C4-2B (cell line): ENCODE data around the gene SYNPO2L.
A peak's percentile ranks its signal among the peaks of the same experiment; 100 is the strongest.
"Not testable (repeated sequence)": the region's sequence is repeated elsewhere in the genome, so short reads cannot be mapped to it uniquely, and the experiment has no call there.

Experiments used
- H3K27ac ChIP-seq: fragments of 450-650 bp; 2 replicates; pipeline ENCODE4 v1.5.1; 2017
- CTCF ChIP-seq: fragments of 450-650 bp; conservative IDR thresholded peaks from 2 replicates; pipeline ENCODE4 v1.5.1; 2017; ENCODE audit warnings: mild to moderate bottlenecking
- ZFX ChIP-seq: fragments of 450-650 bp; IDR thresholded peaks from 2 replicates; pipeline ENCODE4 v1.6.1; 2017

The SYNPO2L gene

GRCh38 chr10:73655990-73656298, at the start of gene SYNPO2L:
SYNPO2L (minus strand) TSS chr10:73656029; CDS start chr10:73655922, 107 bp downstream.
- no peak within 1 kb of the TSS for H3K27ac ChIP-seq
- TF ChIP-seq ZFX: no peak
- TF ChIP-seq CTCF: no peak

GRCh38 chr10:73703924-73704323, 48.1 kb upstream of the SYNPO2L start:
- not testable (repeated sequence) for H3K27ac ChIP-seq

GRCh38 chr10:73698819-73699218, 43.0 kb upstream of the SYNPO2L start:
- not testable (repeated sequence) for H3K27ac ChIP-seq

GRCh38 chr10:73697675-73698159, 41.9 kb upstream of the SYNPO2L start, which contains the start of gene AGAP5:
AGAP5 (minus strand) TSS chr10:73698109; CDS start chr10:73697755, 354 bp downstream.
- not testable (repeated sequence) for H3K27ac ChIP-seq

- H3K27ac ChIP-seq: not testable (repeated sequence)
Observed at GRCh38 chr10:73695302-73695701, 39.5 kb upstream of the SYNPO2L start.

- not testable (repeated sequence) for H3K27ac ChIP-seq
Observed at GRCh38 chr10:73690755-73691154, 34.9 kb upstream of the SYNPO2L start.

GRCh38 chr10:73689596-73689995, 33.8 kb upstream of the SYNPO2L start:
- H3K27ac ChIP-seq: not testable (repeated sequence)

GRCh38 chr10:73687641-73688040, 31.8 kb upstream of the SYNPO2L start:
- H3K27ac ChIP-seq: not testable (repeated sequence)

GRCh38 chr10:73674546-73674945, 18.7 kb upstream of the SYNPO2L start:
- H3K27ac ChIP-seq: not testable (repeated sequence)

- not testable (repeated sequence) for H3K27ac ChIP-seq
Observed at GRCh38 chr10:73668378-73668777, 12.5 kb upstream of the SYNPO2L start.

GRCh38 chr10:73666153-73666809, 10.5 kb upstream of the SYNPO2L start:
- H3K27ac ChIP-seq: peak overlapping the region; percentile 30

GRCh38 chr10:73665581-73665980, 9.8 kb upstream of the SYNPO2L start:
- H3K27ac ChIP-seq: peak overlapping the region; percentile 30

GRCh38 chr10:73664156-73665040, 8.6 kb upstream of the SYNPO2L start:
- not testable (repeated sequence) for H3K27ac ChIP-seq

- H3K27ac ChIP-seq: not testable (repeated sequence)
Observed at GRCh38 chr10:73663621-73664020, 7.8 kb upstream of the SYNPO2L start.

- H3K27ac ChIP-seq: not testable (repeated sequence)
Observed at GRCh38 chr10:73662705-73663104, 6.9 kb upstream of the SYNPO2L start.
